Activated CD4-positive, alpha-beta T cell treated with anti-CD3 and anti-CD28 coated beads, Interleukin-2, amount 50 U/mL, for 16 hours (primary cell): ENCODE measurements around the gene NTRK2.

Source experiments
- DNase-seq: peaks from one replicate; pipeline ENCODE4 v3.0.0-alpha.2; 2020

Gene NTRK2

GRCh38 chr9:84785792-84786547 lies 116.4 kb downstream of the NTRK2 start:
- DNase-seq = no peak

DNA sequence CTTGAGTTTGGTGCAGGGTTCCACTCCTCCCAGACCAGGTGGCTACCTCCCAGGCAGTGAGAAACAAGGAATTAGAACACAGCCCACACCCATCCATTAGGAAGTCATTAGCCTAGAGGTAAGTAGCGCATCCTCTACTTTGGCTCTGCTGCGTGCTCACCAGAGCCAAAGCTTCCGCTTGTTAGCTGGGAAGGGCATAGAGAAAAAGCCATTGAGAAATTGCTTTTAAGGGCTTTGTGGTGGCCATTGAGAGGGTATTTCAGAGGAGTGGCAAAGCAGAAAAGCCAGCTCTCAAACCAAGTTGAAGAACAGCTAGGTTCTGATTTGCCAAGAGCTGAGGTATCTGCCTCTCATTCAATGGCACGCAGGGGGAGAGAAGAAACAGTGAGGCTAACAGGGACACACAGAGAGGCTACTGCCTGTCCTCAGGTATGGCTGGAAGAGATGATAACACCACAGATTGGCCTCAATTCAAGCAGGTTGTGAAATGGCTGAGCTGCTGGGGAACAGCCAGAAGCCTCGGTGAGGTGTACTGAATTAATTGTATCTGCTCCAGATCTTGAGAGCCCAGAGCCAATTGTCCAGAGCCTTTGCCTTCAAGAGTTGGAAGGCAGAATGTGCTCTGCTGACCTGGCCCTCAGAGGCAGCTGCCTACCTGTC lies 119.4 kb downstream of the NTRK2 start:
- no peak for DNase-seq

- no peak for DNase-seq
Observed at GRCh38 chr9:84789463-84789830, 119.9 kb downstream of the NTRK2 start.

DNA sequence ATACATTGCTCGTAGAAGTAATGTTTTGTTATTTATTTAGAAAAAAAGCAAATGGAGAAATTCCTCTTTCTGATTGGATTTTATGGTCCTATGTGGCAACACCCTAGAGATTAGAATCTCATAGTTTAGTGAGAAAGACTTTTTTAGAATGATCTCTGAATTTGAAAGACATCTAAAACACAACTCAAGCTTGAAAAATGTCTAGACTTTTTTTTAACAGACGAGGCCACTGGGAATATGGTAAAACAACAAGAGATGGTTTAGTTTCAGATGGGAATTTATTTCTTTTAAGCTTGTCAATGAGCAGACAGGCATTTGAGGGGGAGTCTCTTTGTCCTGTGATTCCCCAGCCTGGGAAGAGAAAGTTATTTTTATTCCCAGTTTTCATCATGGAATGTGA lies 122.1 kb downstream of the NTRK2 start:
- DNase-seq = no peak

- no peak for DNase-seq
Observed at GRCh38 chr9:84793251-84793650, 123.7 kb downstream of the NTRK2 start.

DNA sequence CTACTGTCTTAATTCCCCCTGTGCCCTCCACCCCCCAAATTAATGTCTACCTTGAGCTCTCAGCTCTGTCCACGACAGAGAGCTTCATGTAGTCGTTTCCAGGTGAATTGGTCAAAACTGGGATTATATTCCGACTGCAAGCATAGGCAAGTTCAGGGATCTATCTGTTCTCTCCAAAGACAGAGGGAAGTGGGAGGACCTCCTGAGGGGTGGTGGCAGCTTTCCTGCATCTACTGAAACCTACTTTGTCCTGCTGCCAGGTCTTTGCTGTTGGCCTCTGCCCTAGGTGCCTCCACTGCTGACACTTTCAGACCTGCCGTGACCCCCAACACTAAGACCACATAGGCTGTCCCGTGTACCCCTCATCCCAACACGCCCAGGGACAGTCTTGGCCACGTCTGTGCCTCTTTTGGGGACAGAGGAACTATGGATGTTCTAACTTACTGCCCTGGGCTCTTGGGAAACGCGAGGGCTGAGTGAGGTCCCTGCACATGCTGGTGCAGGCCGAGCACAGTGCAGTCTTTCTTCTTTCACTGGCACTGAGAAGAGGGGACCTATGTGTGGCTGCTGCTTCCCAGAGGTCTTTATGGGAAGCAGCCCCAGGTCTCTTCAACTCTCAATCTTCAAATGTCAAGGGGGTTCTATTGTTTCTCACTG lies 125.6 kb downstream of the NTRK2 start:
- no peak for DNase-seq

- no peak for DNase-seq
Observed at GRCh38 chr9:84796404-84796803, 126.9 kb downstream of the NTRK2 start.

- DNase-seq = no peak
Observed at GRCh38 chr9:84799251-84799650, 129.7 kb downstream of the NTRK2 start.

DNA sequence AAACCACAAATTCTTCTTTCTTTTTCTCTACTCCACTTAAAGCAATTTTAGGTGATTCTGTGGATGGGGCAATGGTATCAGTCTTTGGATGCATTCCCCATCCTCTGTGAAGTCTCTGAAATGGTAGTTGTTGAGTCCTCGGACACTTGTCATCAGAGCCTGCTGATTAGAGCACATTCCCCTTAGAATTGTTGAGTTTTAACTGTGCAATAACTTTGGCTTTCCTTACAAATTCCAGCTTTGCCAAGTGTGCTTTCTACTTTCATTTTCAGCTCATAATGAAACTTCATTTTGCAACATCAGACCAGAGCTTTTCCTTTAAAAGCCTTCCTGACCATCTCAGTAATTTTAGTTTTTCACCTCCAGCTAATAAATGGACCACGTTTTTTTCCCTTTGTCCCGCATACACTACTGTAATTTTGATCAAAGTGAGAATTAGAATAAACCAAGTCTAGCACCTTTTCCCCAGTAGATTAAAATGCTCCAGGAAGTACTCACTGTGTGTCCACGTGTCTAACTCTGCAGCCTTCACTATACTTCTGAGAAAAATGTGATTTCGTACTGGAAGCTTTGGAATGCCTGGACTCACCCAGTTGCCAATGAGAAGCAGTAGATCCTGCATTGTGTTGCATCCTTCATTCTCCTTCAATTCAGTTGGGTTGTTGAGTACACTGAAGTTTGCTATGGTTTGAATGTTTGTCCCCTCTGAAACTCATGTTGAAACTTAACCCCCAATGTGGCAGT lies 135.6 kb downstream of the NTRK2 start:
- DNase-seq = no peak

DNA sequence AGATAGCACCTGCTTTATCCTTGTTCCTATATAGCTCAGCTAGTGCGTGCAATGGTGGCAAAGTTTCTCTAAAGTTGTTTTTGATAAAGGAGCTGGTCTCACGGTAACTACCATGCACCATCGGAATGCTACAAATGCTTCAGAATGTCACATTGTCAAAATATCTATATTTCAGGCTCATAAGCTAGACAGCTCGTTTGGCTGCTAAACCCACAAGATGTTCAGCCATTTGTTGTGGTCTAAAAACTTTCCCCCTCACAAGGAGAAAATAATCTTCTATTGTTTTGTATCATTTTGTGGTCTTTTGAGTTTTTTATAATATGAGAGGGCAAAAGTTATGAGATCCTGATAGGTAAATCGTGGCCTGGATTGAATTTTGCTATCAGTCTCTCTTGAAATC lies 137.9 kb downstream of the NTRK2 start:
- no peak for DNase-seq

- no peak for DNase-seq
Observed at GRCh38 chr9:84807870-84808390, 138.4 kb downstream of the NTRK2 start.

GRCh38 chr9:84808416-84808815 lies 138.9 kb downstream of the NTRK2 start:
- no peak for DNase-seq

GRCh38 chr9:84811072-84811750 lies 141.7 kb downstream of the NTRK2 start:
- no peak for DNase-seq

DNA sequence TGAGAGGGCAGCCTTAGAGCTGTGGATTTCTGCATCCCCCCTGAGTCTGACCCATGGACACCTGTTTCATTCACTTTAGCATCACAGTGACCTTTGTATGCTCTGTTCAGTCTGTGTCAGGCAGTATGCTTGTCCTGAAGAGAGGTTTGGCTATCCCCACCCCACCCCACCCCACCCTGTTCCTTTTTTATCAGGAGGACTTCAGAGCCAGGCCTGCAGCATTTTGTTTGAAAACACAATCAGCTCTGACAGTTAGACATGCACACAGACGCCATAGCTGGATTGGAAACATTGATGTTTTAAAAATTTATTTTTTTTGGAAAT lies 142.2 kb downstream of the NTRK2 start:
- DNase-seq = no peak

- DNase-seq = no peak
Observed at GRCh38 chr9:84812355-84812754, 142.8 kb downstream of the NTRK2 start.

- no peak for DNase-seq
Observed at GRCh38 chr9:84812847-84813246, 143.3 kb downstream of the NTRK2 start.

DNA sequence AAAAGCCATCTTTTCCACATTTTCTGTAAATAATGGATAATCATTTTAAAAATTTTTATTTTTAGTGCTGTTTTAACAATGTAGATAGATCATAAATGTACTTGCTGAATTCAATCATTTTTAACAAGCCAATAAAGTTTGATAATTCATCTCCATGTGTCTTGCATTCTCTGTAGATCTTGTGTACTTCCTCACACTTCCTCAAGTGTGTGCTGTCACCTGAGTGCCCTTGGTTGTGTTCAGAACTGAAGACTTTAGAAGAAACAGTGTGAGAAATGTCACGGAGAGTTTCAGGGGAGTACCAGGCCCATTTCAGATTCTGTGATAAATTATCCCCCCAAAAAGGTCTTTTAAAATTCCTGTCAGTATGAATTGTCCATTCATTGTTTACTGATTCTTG lies 146.0 kb downstream of the NTRK2 start:
- no peak for DNase-seq

DNA sequence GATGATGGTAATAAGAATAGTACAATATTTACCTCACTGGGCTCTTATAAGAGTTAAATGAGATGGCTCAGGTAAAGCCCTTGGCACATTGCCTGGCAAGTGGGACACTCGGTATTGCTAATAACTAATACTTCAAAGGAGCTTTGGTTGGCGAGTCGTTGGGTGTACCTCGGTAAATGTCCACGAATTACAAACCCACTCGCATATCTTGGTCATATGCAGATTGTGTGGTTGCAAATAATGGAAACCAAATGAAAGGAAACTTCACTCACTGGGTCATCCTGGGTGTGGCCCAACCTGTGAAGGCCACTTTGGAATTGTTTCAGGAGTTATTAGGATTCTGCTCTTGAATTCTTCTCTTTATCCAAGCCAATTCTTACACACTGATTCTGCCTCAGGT lies 147.5 kb downstream of the NTRK2 start:
- DNase-seq = no peak

DNA sequence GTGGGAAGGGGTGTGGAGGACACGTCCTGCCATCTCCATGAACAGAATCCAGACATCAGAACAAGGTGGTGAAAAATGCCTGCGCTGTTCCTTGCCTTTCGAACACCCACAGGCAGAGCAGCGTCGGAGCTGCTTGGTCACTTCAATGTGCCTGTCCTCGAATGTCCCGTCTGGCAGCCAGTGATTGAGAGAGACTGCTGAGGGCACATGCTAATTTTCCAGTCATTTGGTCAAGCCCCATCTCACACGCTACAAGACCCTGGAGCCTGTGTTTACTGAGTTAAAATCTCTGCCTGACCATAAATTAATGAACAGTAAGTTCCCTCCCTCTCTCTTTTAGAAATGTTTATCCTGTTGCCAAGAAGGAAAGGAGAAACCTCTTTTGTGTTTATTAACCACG lies 149.3 kb downstream of the NTRK2 start:
- no peak for DNase-seq

GRCh38 chr9:84819491-84819991 lies 150.0 kb downstream of the NTRK2 start:
- no peak for DNase-seq

GRCh38 chr9:84821431-84821830 lies 151.9 kb downstream of the NTRK2 start:
- DNase-seq = no peak

GRCh38 chr9:84822589-84823233 lies 153.2 kb downstream of the NTRK2 start:
- no peak for DNase-seq
